IMR-90 (cell line): ENCODE measurements around the gene SPATA12. TPM values are rescaled to one million over a fixed set of nuclear protein-coding genes. Genes with fewer than 3 reads are reported as not detected.

Experiments used
- ATAC-seq: fragments of 200-7000 bp; cut with Tn5 transposase; 2 replicates; pipeline ENCODE4 v1.9.1; 2020; ENCODE audit warnings: low read depth, mild to moderate bottlenecking, moderate library complexity
- BruUV-seq: library from RNA; stranded (reverse); fragments of 400-500 nt; replicated peaks from 2 replicates; lab custom pipeline; 2021; lab: Mats Ljungman, UMichigan
- CTCF ChIA-PET: fragments of 300-600 bp; formaldehyde crosslinking; extraction: SDS; loops from one replicate; lab custom pipeline; 2021; ENCODE audit warnings: antibody characterized with exemption; lab: Yijun Ruan, JAX
- POLR2A ChIA-PET: fragments of 300-600 bp; sonication (Branson Sonifier 250); formaldehyde crosslinking; loops from one replicate; lab custom pipeline; 2022; ENCODE audit warnings: antibody characterized with exemption; ENCODE audit not compliant: unreplicated experiment; lab: Charles Lee
- DNase-seq: peaks from one replicate; pipeline ENCODE4 v3.0.0; 2013
- H2AFZ ChIP-seq: replicated peaks from 2 replicates; pipeline ENCODE3; 2013; ENCODE audit warnings: low read length, mild to moderate bottlenecking; ENCODE audit not compliant: poor library complexity
- H2AK5ac ChIP-seq: 2 replicates; pipeline ENCODE4 v1.6.1; 2013; ENCODE audit warnings: low read depth, low read length, inconsistent platforms
- H2AK9ac ChIP-seq: replicated peaks from 2 replicates; pipeline ENCODE3; 2013; ENCODE audit warnings: mild to moderate bottlenecking, low read depth, low read length, moderate library complexity; ENCODE audit not compliant: poor library complexity
- H2BK120ac ChIP-seq: 2 replicates; pipeline ENCODE4 v1.6.1; 2013; ENCODE audit warnings: low read depth, low read length, inconsistent platforms
- H2BK15ac ChIP-seq: 3 replicates; pipeline ENCODE4 v1.6.1; 2013; ENCODE audit warnings: low read depth, low read length, inconsistent platforms
- H2BK20ac ChIP-seq: 2 replicates; pipeline ENCODE4 v1.6.1; 2013; ENCODE audit warnings: low read depth, mild to moderate bottlenecking, inconsistent platforms, low read length, moderate library complexity
- H2BK5ac ChIP-seq: 2 replicates; pipeline ENCODE4 v1.6.1; 2013; ENCODE audit warnings: mild to moderate bottlenecking, low read depth, low read length, inconsistent platforms; ENCODE audit not compliant: poor library complexity, severe bottlenecking
- H3K14ac ChIP-seq: replicated peaks from 2 replicates; pipeline ENCODE4 v1.6.1; 2013; ENCODE audit warnings: low read depth, low read length, inconsistent platforms
- H3K18ac ChIP-seq: 2 replicates; pipeline ENCODE4 v1.6.1; 2013; ENCODE audit warnings: low read depth, low read length, control low read depth
- H3K23ac ChIP-seq: 2 replicates; pipeline ENCODE4 v1.6.1; 2013; ENCODE audit warnings: low read depth, low read length, inconsistent platforms
- H3K27ac ChIP-seq: 2 replicates; pipeline ENCODE4 v1.5.1; 2013; ENCODE audit warnings: mild to moderate bottlenecking, control low read depth, low read length; ENCODE audit not compliant: insufficient read depth
- H3K27me3 ChIP-seq: 2 replicates; pipeline ENCODE4 v1.6.1; 2013; ENCODE audit warnings: low read length; ENCODE audit not compliant: control insufficient read depth, insufficient read depth
- H3K36me3 ChIP-seq: 2 replicates; pipeline ENCODE4 v1.6.1; 2013; ENCODE audit warnings: low read length, mixed read lengths; ENCODE audit not compliant: control insufficient read depth, insufficient read depth
- H3K4ac ChIP-seq: 2 replicates; pipeline ENCODE4 v1.6.1; 2013; ENCODE audit warnings: low read depth, low read length, inconsistent platforms
- H3K4me1 ChIP-seq: 2 replicates; pipeline ENCODE4 v1.6.1; 2013; ENCODE audit warnings: low read length, mixed read lengths; ENCODE audit not compliant: control insufficient read depth, insufficient read depth
- H3K4me2 ChIP-seq: 2 replicates; pipeline ENCODE4 v1.6.1; 2013; ENCODE audit warnings: low read depth, mild to moderate bottlenecking, control low read depth, low read length, moderate library complexity
- H3K4me3 ChIP-seq: 2 replicates; pipeline ENCODE4 v1.5.1; 2013; ENCODE audit warnings: low read depth, mild to moderate bottlenecking, control low read depth, low read length, moderate library complexity; ENCODE audit not compliant: insufficient read depth
- H3K56ac ChIP-seq: 2 replicates; pipeline ENCODE4 v1.6.1; 2013; ENCODE audit warnings: low read length, inconsistent platforms; ENCODE audit not compliant: insufficient read depth; ENCODE audit errors: extremely low read depth
- H3K79me1 ChIP-seq, 2 experiments: 2 replicates each; pipeline ENCODE4 v1.6.1; 2013; ENCODE audit warnings: low read length in 2 of 2, inconsistent platforms in 1 of 2, low read depth in 1 of 2
- H3K9ac ChIP-seq: 2 replicates; pipeline ENCODE4 v1.6.1; 2013; ENCODE audit warnings: low read depth, low read length, control low read depth
- H3K9me1 ChIP-seq: 2 replicates; pipeline ENCODE4 v1.6.1; 2013; ENCODE audit warnings: low read length, inconsistent platforms; ENCODE audit not compliant: insufficient read depth
- H3K9me3 ChIP-seq: 2 replicates; pipeline ENCODE4 v1.6.1; 2013; ENCODE audit warnings: low read length; ENCODE audit not compliant: control insufficient read depth, insufficient read depth
- H4K20me1 ChIP-seq: 2 replicates; pipeline ENCODE4 v1.6.1; 2013; ENCODE audit warnings: low read length, inconsistent platforms; ENCODE audit not compliant: insufficient read depth
- H4K5ac ChIP-seq: 2 replicates; pipeline ENCODE4 v1.6.1; 2013; ENCODE audit warnings: mild to moderate bottlenecking, low read depth, low read length, control low read depth
- H4K8ac ChIP-seq, 2 experiments: 2 replicates each; pipeline ENCODE4 v1.6.1; 2013; ENCODE audit warnings: low read depth in 2 of 2, low read length in 2 of 2, control low read depth in 1 of 2, inconsistent platforms in 1 of 2
- H4K91ac ChIP-seq: 2 replicates; pipeline ENCODE4 v1.6.1; 2013; ENCODE audit warnings: low read depth, low read length, inconsistent platforms; ENCODE audit not compliant: insufficient read depth
- CEBPB ChIP-seq: IDR thresholded peaks from 2 replicates; pipeline ENCODE4 v1.6.1; 2012; ENCODE audit warnings: low read depth, low read length, improper control_type of control experiment
- CHD1 ChIP-seq: IDR thresholded peaks from 2 replicates; pipeline ENCODE4 v1.6.1; 2012; ENCODE audit warnings: low read depth, low read length, improper control_type of control experiment
- CTCF ChIP-seq: conservative IDR thresholded peaks from 2 replicates; pipeline ENCODE4 v1.5.1; 2012; ENCODE audit warnings: mild to moderate bottlenecking, low read depth, low read length, improper control_type of control experiment
- ELK1 ChIP-seq: fragments of 150-350 bp; IDR thresholded peaks from 2 replicates; pipeline ENCODE4 v1.6.1; 2016; ENCODE audit warnings: low read depth, mild to moderate bottlenecking, low read length, moderate library complexity, borderline replicate concordance
- FOS ChIP-seq: fragments of 150-350 bp; IDR thresholded peaks from 2 replicates; pipeline ENCODE4 v1.6.1; 2016; ENCODE audit warnings: low read depth, low read length
- MAFK ChIP-seq: IDR thresholded peaks from 2 replicates; pipeline ENCODE4 v1.6.1; 2012; ENCODE audit warnings: low read depth, low read length, improper control_type of control experiment
- MAZ ChIP-seq: IDR thresholded peaks from 2 replicates; pipeline ENCODE4 v1.6.1; 2012; ENCODE audit warnings: low read depth, mild to moderate bottlenecking, low read length, improper control_type of control experiment, moderate library complexity, borderline replicate concordance
- MXI1 ChIP-seq: IDR thresholded peaks from 2 replicates; pipeline ENCODE4 v1.6.1; 2012; ENCODE audit warnings: low read depth, mild to moderate bottlenecking, low read length, moderate library complexity, borderline replicate concordance
- NFE2L2 ChIP-seq: fragments of 150-350 bp; IDR thresholded peaks from 2 replicates; pipeline ENCODE4 v1.6.1; 2016; ENCODE audit warnings: low read depth, mild to moderate bottlenecking, low read length
- POLR2A ChIP-seq: IDR thresholded peaks from 2 replicates; pipeline ENCODE4 v1.6.1; 2012; ENCODE audit warnings: mild to moderate bottlenecking, low read depth, low read length
- RCOR1 ChIP-seq: IDR thresholded peaks from 2 replicates; pipeline ENCODE4 v1.6.1; 2012; ENCODE audit warnings: mild to moderate bottlenecking, low read length, improper control_type of control experiment; ENCODE audit not compliant: insufficient replicate concordance
- RFX5 ChIP-seq: IDR thresholded peaks from 2 replicates; pipeline ENCODE4 v1.8.0; 2012; ENCODE audit warnings: low read depth, mild to moderate bottlenecking, low read length, moderate library complexity
- SMC3 ChIP-seq: fragments of 150-350 bp; IDR thresholded peaks from 2 replicates; pipeline ENCODE4 v1.6.1; 2016; ENCODE audit warnings: low read depth, mild to moderate bottlenecking, antibody characterized with exemption, low read length, moderate library complexity
- USF2 ChIP-seq: fragments of 150-350 bp; IDR thresholded peaks from 2 replicates; pipeline ENCODE4 v1.6.1; 2017; ENCODE audit warnings: mild to moderate bottlenecking, antibody characterized with exemption, low read length, low read depth
- WGBS, 2 experiments: methylation state at CpG; one replicate each; pipeline versions ENCODE4 v1.1.5 to v1.1.7; 2013; ENCODE audit warnings: missing lambda C conversion rate in 2 of 2; ENCODE audit not compliant: insufficient read length in 1 of 2; ENCODE audit errors: extremely low coverage in 2 of 2; 5-methylcytosine and 5-hydroxymethylcytosine counted together
- dilution Hi-C: fragments of 300-500 bp; cut with HindIII; formaldehyde crosslinking; loops from one replicate; pipeline ENCODE4 v1.14.3; 2018; ENCODE audit warnings: low sequenced_read_pairs; ENCODE audit not compliant: unreplicated experiment
- in situ Hi-C: fragments of 300-500 bp; cut with MboI; formaldehyde crosslinking; loops from 3 replicates; pipeline ENCODE4 v1.14.3; 2019; ENCODE audit warnings: low sequenced_read_pairs, inconsistent platforms, mixed read lengths
- intact Hi-C: fragments of 100-400 bp; cut with micrococcal nuclease; formaldehyde crosslinking; loops from 2 replicates; pipeline ENCODE4 v1.10.0; 2022
- polyA plus RNA-seq, 3 experiments: library from polyadenylated mRNA; depleted of rRNA; stranded (reverse); fragments of >200 nt; gene quantifications; 2 replicates each; pipeline ENCODE4 v1.2.3, GENCODE V29; 2012; ENCODE audit warnings: low replicate concordance in 1 of 3
- total RNA-seq: library from RNA; depleted of rRNA; stranded (reverse); fragments of >200 nt; gene quantifications from 2 replicates; pipeline ENCODE4 v1.2.3, GENCODE V29; 2012

The SPATA12 gene
- total and polyA plus RNA-seq, 2 of the 4 experiments (the other 2 are of a cell fraction) = under 0.01 TPM; not detected in 1

DNA sequence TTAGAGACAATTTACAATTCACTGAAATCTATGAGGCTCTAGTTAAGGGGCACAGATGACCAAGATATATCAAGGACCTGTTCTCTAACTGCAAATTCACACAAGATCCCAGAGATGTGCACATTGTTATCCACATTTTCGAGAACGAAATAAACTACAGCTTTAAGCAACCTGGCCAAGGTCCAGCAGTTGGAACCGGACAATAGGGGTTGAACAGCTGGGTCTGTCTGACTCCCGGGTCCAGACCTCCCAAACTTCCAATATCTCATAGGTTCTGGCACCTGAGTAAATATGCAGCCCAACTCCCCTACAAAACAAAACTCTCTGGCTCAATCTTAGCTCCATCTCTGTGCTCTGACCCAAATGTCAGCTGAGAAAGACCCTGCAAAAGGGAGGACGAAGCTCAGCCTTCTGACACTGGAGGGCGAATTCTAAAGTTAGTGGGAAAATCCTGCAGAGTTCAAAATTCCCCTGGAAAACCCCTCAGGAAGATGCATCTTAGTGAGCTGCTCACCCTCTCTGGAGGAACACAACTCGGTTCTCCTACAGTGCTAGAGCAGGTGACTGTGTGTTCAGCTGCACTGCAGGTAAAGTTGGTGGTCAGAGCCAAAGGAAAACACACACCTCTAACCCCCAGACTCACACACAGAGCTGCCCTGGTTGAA, 14.2 kb upstream of the SPATA12 start:
- Histone ChIP-seq H3K4me1 (peaks cover 8% of the 10 kb centered on the region; the same call in 1 of the 2 replicates), H4K5ac (no peak overlapping the region; the same call in 1 of the 2 replicates), H3K9me3 (no peaks in the 10 kb centered on the region), H2BK15ac (no peak overlapping the region), H3K18ac (no peak overlapping the region; the same call in 1 of the 2 replicates), H4K91ac (no peak overlapping the region), H3K4me3 (no peak overlapping the region), H3K23ac (no peak overlapping the region), H3K79me1 (no peaks in the 10 kb centered on the region), H2BK5ac (no peak overlapping the region), H2BK120ac (no peak overlapping the region), H2AFZ (no peak overlapping the region), H4K20me1 (no peaks in the 10 kb centered on the region), H2AK5ac (no peak overlapping the region), H3K27ac (peak overlapping the region; percentile 34; the same call in 1 of the 2 replicates), H3K4ac (no peak overlapping the region), H3K36me3 (no peaks in the 10 kb centered on the region), H3K14ac (no peak overlapping the region), H3K4me2 (no peak overlapping the region; the same call in 1 of the 2 replicates), H4K8ac (no peak overlapping the region), H2BK20ac (no peak overlapping the region), H3K9me1 (no peaks in the 10 kb centered on the region), H2AK9ac (no peak overlapping the region), H3K9ac (no peak overlapping the region), H3K27me3 (no peaks in the 10 kb centered on the region), H3K56ac (no peak overlapping the region)
- DNase-seq = no peak
- intact Hi-C loops = no loop called here
- dilution Hi-C loops = no loop called here
- peak; percentile 21; the same call in 1 of the 2 replicates for ATAC-seq
- TF ChIP-seq MXI1 = no peak
- TF ChIP-seq CHD1 = no peak
- TF ChIP-seq SMC3 = no peak
- TF ChIP-seq MAFK = no peak
- TF ChIP-seq USF2 = no peak
- TF ChIP-seq CEBPB = no peak
- no peak for TF ChIP-seq RCOR1
- no peak for TF ChIP-seq POLR2A
- TF ChIP-seq CTCF = no peak
- no peak for TF ChIP-seq FOS
- TF ChIP-seq ELK1 = no peak
- TF ChIP-seq MAZ = no peak
- no peak for TF ChIP-seq NFE2L2
- no peak for TF ChIP-seq RFX5
- POLR2A ChIA-PET = no interaction called here
- in situ Hi-C loops = no loop called here
- WGBS, 2 experiments = 10% methylated on average over 2 of the region's 7 CpGs; no CpG with 5 or more reads in 1 of the 2 experiments
- no TSS peak for BruUV-seq
- CTCF ChIA-PET = no interaction called here
